ENCODE measurements around the gene KCNC2. TPM values are rescaled to one million over a fixed set of nuclear protein-coding genes. Genes with fewer than 3 reads are reported as not detected.
"Not testable (repeated sequence)": the region's sequence is repeated elsewhere in the genome, so short reads cannot be mapped to it uniquely, and the experiment has no call there.

KCNC2 gene
- total RNA-seq, 1 donor from 2014 or later = not detected

GRCh38 chr12:75194250-75194649, 15.4 kb downstream of the KCNC2 start:
- intact Hi-C loops (cut with micrococcal nuclease) = no loop called here
- DNase-seq (ENCODE audit: low spot score) = no peak
- Mint-ChIP-seq H3K27me3 (ENCODE audit: insufficient read depth) (peaks cover 6% of the 10 kb centered on the region), H3K36me3 (ENCODE audit: low read depth) (no peaks in the 10 kb centered on the region), H3K4me3 (no peak overlapping the region), H3K4me1 (ENCODE audit: low read depth) (no peaks in the 10 kb centered on the region), H3K27ac (no peak overlapping the region), H3K9me3 (no peaks in the 10 kb centered on the region)

- intact Hi-C loops (cut with micrococcal nuclease) = no loop called here
- DNase-seq (ENCODE audit: low spot score) = no peak
- H3K4me1 Mint-ChIP-seq (ENCODE audit: low read depth) = no peaks in the 10 kb centered on the region
- H3K27ac Mint-ChIP-seq = no peak overlapping the region
- peaks cover 4% of the 10 kb centered on the region for H3K27me3 Mint-ChIP-seq (ENCODE audit: insufficient read depth)
- H3K9me3 Mint-ChIP-seq = no peaks in the 10 kb centered on the region
- H3K36me3 Mint-ChIP-seq (ENCODE audit: low read depth) = no peaks in the 10 kb centered on the region
- no peak overlapping the region for H3K4me3 Mint-ChIP-seq
These were observed 17.4 kb downstream of the KCNC2 start for GRCh38 chr12:75192196-75192595.

- Mint-ChIP-seq H3K9me3 (no peaks in the 10 kb centered on the region), H3K27me3 (ENCODE audit: insufficient read depth) (peaks cover 4% of the 10 kb centered on the region), H3K36me3 (ENCODE audit: low read depth) (no peaks in the 10 kb centered on the region), H3K27ac (no peak overlapping the region), H3K4me1 (ENCODE audit: low read depth) (no peaks in the 10 kb centered on the region), H3K4me3 (no peak overlapping the region)
- intact Hi-C loops (cut with micrococcal nuclease) = no loop called here
- no peak for DNase-seq (ENCODE audit: low spot score)
These were observed 18.8 kb downstream of the KCNC2 start for GRCh38 chr12:75190846-75191245.

GRCh38 chr12:75185881-75186280, 23.8 kb downstream of the KCNC2 start:
- H3K9me3 Mint-ChIP-seq; H3K27me3 Mint-ChIP-seq (ENCODE audit: insufficient read depth); H3K27ac Mint-ChIP-seq; H3K4me3 Mint-ChIP-seq; DNase-seq (ENCODE audit: low spot score); intact Hi-C loops (cut with micrococcal nuclease); H3K4me1 Mint-ChIP-seq (ENCODE audit: low read depth); H3K36me3 Mint-ChIP-seq (ENCODE audit: low read depth): not testable (repeated sequence)

- no peak overlapping the region for H3K27ac Mint-ChIP-seq
- H3K4me1 Mint-ChIP-seq (ENCODE audit: low read depth) = no peaks in the 10 kb centered on the region
- H3K27me3 Mint-ChIP-seq (ENCODE audit: insufficient read depth) = no peaks in the 10 kb centered on the region
These were observed 25.1 kb downstream of the KCNC2 start for GRCh38 chr12:75184516-75184915.

GRCh38 chr12:75183967-75184366, 25.7 kb downstream of the KCNC2 start:
- H3K27ac Mint-ChIP-seq = no peak overlapping the region
- intact Hi-C loops (cut with micrococcal nuclease) = no loop called here
- no peaks in the 10 kb centered on the region for H3K4me1 Mint-ChIP-seq (ENCODE audit: low read depth)
- no peaks in the 10 kb centered on the region for H3K9me3 Mint-ChIP-seq
- no peaks in the 10 kb centered on the region for H3K27me3 Mint-ChIP-seq (ENCODE audit: insufficient read depth)
- H3K36me3 Mint-ChIP-seq (ENCODE audit: low read depth) = no peaks in the 10 kb centered on the region
- no peak overlapping the region for H3K4me3 Mint-ChIP-seq
- no peak for DNase-seq (ENCODE audit: low spot score)

More at GRCh38 chr12:75184516-75184915, 25.1 kb downstream of the KCNC2 start:
- DNase-seq (ENCODE audit: low spot score) = no peak
- intact Hi-C loops (cut with micrococcal nuclease) = no loop called here
- Mint-ChIP-seq H3K9me3 (no peaks in the 10 kb centered on the region), H3K36me3 (ENCODE audit: low read depth) (no peaks in the 10 kb centered on the region), H3K4me3 (no peak overlapping the region)

- no peaks in the 10 kb centered on the region for H3K36me3 Mint-ChIP-seq (ENCODE audit: low read depth)
- no peaks in the 10 kb centered on the region for H3K4me1 Mint-ChIP-seq (ENCODE audit: low read depth)
- DNase-seq (ENCODE audit: low spot score) = no peak
- H3K27me3 Mint-ChIP-seq (ENCODE audit: insufficient read depth) = no peaks in the 10 kb centered on the region
- intact Hi-C loops (cut with micrococcal nuclease) = no loop called here
- no peak overlapping the region for H3K27ac Mint-ChIP-seq
- H3K4me3 Mint-ChIP-seq = no peak overlapping the region
- H3K9me3 Mint-ChIP-seq = no peaks in the 10 kb centered on the region
These were observed 31.6 kb downstream of the KCNC2 start for GRCh38 chr12:75177997-75178396.

- intact Hi-C loops (cut with micrococcal nuclease) = no loop called here
- Mint-ChIP-seq H3K27me3 (ENCODE audit: insufficient read depth) (no peaks in the 10 kb centered on the region), H3K27ac (no peak overlapping the region), H3K4me3 (no peak overlapping the region), H3K9me3 (no peaks in the 10 kb centered on the region), H3K4me1 (ENCODE audit: low read depth) (no peaks in the 10 kb centered on the region), H3K36me3 (ENCODE audit: low read depth) (no peaks in the 10 kb centered on the region)
- DNase-seq (ENCODE audit: low spot score) = no peak
These were observed 37.0 kb downstream of the KCNC2 start for GRCh38 chr12:75172611-75173010.

GRCh38 chr12:75170640-75171185, 38.9 kb downstream of the KCNC2 start:
- Mint-ChIP-seq H3K27ac (no peak overlapping the region), H3K4me1 (ENCODE audit: low read depth) (no peaks in the 10 kb centered on the region), H3K4me3 (no peak overlapping the region), H3K9me3 (no peaks in the 10 kb centered on the region), H3K36me3 (ENCODE audit: low read depth) (no peaks in the 10 kb centered on the region), H3K27me3 (ENCODE audit: insufficient read depth) (no peaks in the 10 kb centered on the region)
- intact Hi-C loops (cut with micrococcal nuclease) = no loop called here
- DNase-seq (ENCODE audit: low spot score) = no peak

GRCh38 chr12:75162845-75163244, 46.8 kb downstream of the KCNC2 start:
- Mint-ChIP-seq H3K4me1 (ENCODE audit: low read depth) (no peaks in the 10 kb centered on the region), H3K9me3 (no peaks in the 10 kb centered on the region), H3K27me3 (ENCODE audit: insufficient read depth) (no peaks in the 10 kb centered on the region), H3K27ac (no peak overlapping the region), H3K36me3 (ENCODE audit: low read depth) (no peaks in the 10 kb centered on the region), H3K4me3 (no peak overlapping the region)
- intact Hi-C loops (cut with micrococcal nuclease) = no loop called here
- DNase-seq (ENCODE audit: low spot score) = no peak

- H3K27ac Mint-ChIP-seq = no peak overlapping the region
- no peaks in the 10 kb centered on the region for H3K9me3 Mint-ChIP-seq
- DNase-seq (ENCODE audit: low spot score) = no peak
These were observed 48.2 kb downstream of the KCNC2 start for GRCh38 chr12:75161488-75161887.

GRCh38 chr12:75157385-75157784, 52.3 kb downstream of the KCNC2 start:
- Mint-ChIP-seq H3K27ac (no peak overlapping the region), H3K27me3 (ENCODE audit: insufficient read depth) (no peaks in the 10 kb centered on the region), H3K36me3 (ENCODE audit: low read depth) (no peaks in the 10 kb centered on the region), H3K9me3 (no peaks in the 10 kb centered on the region), H3K4me3 (no peak overlapping the region), H3K4me1 (ENCODE audit: low read depth) (no peaks in the 10 kb centered on the region)
- no peak for DNase-seq (ENCODE audit: low spot score)
- intact Hi-C loops (cut with micrococcal nuclease) = no loop called here

More at GRCh38 chr12:75161488-75161887, 48.2 kb downstream of the KCNC2 start:
- intact Hi-C loops (cut with micrococcal nuclease) = no loop called here
- H3K4me1 Mint-ChIP-seq (ENCODE audit: low read depth) = no peaks in the 10 kb centered on the region
- no peak overlapping the region for H3K4me3 Mint-ChIP-seq
- H3K27me3 Mint-ChIP-seq (ENCODE audit: insufficient read depth) = no peaks in the 10 kb centered on the region
- H3K36me3 Mint-ChIP-seq (ENCODE audit: low read depth) = no peaks in the 10 kb centered on the region

- no peak overlapping the region for H3K27ac Mint-ChIP-seq
- H3K4me3 Mint-ChIP-seq = no peak overlapping the region
These were observed 53.7 kb downstream of the KCNC2 start for GRCh38 chr12:75155962-75156361.

GRCh38 chr12:75154388-75154787, 55.3 kb downstream of the KCNC2 start:
- Mint-ChIP-seq H3K4me1 (ENCODE audit: low read depth) (no peaks in the 10 kb centered on the region), H3K4me3 (no peak overlapping the region), H3K27me3 (ENCODE audit: insufficient read depth) (no peaks in the 10 kb centered on the region), H3K27ac (no peak overlapping the region), H3K36me3 (ENCODE audit: low read depth) (no peaks in the 10 kb centered on the region), H3K9me3 (no peaks in the 10 kb centered on the region)
- intact Hi-C loops (cut with micrococcal nuclease) = no loop called here
- DNase-seq (ENCODE audit: low spot score) = no peak

More at GRCh38 chr12:75155962-75156361, 53.7 kb downstream of the KCNC2 start:
- Mint-ChIP-seq H3K4me1 (ENCODE audit: low read depth) (no peaks in the 10 kb centered on the region), H3K36me3 (ENCODE audit: low read depth) (no peaks in the 10 kb centered on the region), H3K27me3 (ENCODE audit: insufficient read depth) (no peaks in the 10 kb centered on the region), H3K9me3 (no peaks in the 10 kb centered on the region)
- DNase-seq (ENCODE audit: low spot score) = no peak
- intact Hi-C loops (cut with micrococcal nuclease) = no loop called here

All from activated T-helper 1 cell treated with anti-CD3 and anti-CD28 coated beads, Interleukin-12 subunit alpha, Interleukin-12 subunit beta, Interleukin-2, Interleukin-4 antibody, amounts not matched to agents 30 ng/mL and 10 ng/mL and 1 ng/mL, durations not matched to agents 14 hours and 24 hours and 36 hours (primary cell).